RPMI8226 (cell line): ENCODE results near the gene UMAD1.
"Not testable (repeated sequence)": the region's sequence is repeated elsewhere in the genome, so short reads cannot be mapped to it uniquely, and the experiment has no call there.

Experiments
- DNase-seq: peaks from one replicate; pipeline ENCODE4 v3.0.0-alpha.2; 2015

The UMAD1 gene

DNA sequence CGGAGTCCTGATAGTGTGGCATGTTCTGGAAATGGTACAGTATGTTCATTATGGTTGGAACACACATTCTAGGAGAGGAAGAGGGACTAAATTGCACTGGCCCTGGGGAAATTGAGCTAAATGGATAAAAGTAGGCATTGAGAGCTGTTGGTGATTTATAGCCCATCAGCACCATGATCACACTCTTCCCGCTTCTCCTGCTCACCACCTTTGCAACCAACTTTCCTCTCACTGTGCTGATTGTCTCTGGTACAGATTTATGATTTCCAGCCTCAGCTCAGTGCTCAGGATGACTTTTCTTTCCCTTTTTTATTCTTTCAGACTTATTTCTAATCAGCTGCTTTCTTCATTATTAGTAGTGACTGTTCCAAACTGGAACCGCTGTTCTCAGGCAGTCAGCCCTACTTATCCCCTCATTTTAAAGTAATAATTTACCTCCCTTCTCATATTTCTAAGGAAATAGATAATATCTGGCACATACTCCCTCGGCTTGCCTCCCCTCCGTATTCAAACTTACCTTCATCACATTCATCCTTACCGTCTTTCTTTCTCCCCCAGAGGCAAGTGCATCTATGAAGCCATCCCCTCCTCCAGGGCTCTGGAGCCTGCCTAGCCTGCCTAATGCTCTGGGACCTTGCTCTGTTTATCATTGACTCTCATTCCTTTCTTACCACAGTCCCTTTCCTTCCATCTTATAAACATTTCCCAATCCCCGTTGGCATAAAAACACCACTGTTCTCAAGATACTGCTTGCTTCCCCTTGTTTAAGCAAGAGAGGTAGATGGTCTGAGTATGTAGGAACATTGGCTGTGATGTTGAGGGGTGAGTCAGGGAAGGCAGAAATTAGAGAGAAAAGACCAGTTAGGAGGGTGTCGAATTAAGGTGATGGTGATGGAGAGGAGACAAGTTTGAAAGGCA lies 129.4 kb downstream of the UMAD1 start:
- DNase-seq, result no peak

GRCh38 chr7:7771452-7771851 lies 130.9 kb downstream of the UMAD1 start:
- DNase-seq, result no peak

GRCh38 chr7:7772397-7772821 lies 131.9 kb downstream of the UMAD1 start:
- no peak for DNase-seq

DNA sequence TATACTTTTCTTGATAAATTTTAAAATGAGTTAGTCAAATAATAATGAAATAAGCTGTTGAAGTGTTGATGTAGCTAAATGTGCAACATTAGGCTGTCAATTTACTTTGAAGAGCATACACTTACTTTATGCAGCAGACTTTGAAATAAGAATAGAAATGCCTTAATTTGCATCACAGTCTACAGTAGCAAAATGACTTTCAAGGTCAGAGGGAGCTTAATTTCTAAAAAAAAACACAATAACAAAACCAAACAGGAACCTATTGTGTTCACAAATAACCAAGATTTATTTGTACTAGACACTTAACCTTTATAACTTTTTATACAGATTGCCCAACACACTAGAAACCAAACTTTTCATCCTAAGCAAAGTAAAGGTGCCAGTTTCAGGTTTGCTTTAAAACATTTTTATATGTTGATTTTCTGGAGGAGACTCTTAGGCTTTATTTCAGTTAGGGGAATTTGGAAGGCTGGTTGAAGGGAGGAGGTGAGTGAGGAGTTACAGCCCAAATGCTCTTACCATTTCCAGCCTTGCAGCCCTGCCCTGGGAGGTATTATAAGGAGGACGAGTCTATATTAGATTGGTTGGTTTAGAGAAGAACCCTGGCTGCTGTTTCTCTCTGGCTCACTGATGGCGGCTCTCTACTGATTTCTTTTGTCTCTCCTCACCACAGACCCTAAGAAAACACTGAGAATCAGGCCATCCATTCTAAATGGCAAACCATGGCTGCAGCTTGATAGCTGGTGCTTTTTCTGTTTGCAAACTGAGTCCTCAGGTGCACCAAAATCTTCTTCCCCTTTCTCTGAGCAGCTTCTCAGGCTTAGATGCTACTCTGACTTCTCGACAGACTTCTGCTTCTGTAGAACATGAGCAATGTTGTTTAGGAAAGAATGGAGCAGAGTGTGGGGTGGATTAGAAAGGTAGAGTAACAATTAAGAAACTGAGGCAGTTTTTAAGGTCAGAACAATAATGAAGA lies 133.1 kb downstream of the UMAD1 start:
- no peak for DNase-seq

DNA sequence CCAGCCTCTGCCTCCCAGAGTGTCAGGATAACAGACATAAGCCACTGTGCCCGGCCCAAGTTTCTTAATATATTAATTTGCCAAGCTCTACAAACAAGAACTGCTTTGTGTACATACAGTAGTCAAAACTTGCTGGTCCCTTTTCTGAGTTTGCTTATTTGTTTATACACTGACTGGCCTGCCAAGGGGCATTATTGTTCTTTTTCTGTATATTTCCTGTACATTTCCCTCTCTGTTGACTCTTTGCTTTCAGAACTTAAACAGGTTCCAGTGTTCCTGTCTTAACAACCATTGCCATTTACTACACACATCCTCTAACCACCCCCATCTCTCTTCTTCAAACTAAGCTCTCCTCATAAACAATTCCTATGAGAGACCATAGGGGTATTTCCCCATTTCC lies 139.3 kb downstream of the UMAD1 start:
- no peak for DNase-seq

GRCh38 chr7:7783001-7783400 lies 142.4 kb downstream of the UMAD1 start:
- no peak for DNase-seq

- DNase-seq, result no peak
These were observed 144.9 kb downstream of the UMAD1 start for GRCh38 chr7:7785344-7785973.

- no peak for DNase-seq
These were observed 146.0 kb downstream of the UMAD1 start for GRCh38 chr7:7786595-7786994.

DNA sequence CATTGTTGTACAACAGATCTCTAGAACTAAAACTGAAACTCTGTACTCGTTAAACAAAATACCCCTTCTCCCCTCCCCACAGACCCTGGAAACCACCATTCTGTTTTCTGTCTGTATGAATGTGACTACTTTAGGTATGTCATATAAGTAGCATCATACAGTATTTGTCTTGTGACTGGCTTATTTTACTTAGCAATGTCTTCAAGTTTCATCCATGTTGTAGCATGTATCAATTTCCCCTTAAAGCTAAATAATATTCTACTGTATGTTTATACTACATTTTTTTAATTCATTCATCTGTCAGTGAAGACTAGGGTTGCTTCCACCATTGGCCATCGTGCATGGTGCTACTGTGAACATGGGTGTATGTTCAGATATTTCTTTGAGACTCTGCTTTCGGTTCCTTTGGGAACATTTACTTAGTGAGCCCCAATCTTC lies 149.0 kb downstream of the UMAD1 start:
- DNase-seq, result no peak

GRCh38 chr7:7790041-7790741 lies 149.6 kb downstream of the UMAD1 start:
- DNase-seq, result no peak

GRCh38 chr7:7791523-7791922 lies 151.0 kb downstream of the UMAD1 start:
- no peak for DNase-seq

DNA sequence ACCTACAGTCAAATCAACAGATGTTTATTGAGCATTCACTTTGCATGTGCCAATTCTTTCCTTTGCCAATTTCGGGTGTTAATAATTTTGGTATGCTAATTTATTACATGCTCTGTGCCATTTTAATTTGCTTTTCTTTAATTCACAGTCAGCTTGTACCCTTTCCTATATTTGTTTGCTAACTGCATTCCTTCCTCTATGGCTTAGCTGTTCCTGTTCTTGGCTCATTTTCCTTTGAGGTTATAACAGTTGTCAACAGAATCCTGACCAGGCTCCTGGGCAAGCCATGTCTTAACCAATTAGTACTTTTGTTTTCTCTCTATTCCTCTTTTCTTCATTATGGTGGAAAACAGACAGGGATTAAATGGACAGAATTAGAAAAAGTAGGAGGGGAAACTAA lies 151.5 kb downstream of the UMAD1 start:
- no peak for DNase-seq

GRCh38 chr7:7793249-7793648 lies 152.7 kb downstream of the UMAD1 start:
- no peak for DNase-seq

DNA sequence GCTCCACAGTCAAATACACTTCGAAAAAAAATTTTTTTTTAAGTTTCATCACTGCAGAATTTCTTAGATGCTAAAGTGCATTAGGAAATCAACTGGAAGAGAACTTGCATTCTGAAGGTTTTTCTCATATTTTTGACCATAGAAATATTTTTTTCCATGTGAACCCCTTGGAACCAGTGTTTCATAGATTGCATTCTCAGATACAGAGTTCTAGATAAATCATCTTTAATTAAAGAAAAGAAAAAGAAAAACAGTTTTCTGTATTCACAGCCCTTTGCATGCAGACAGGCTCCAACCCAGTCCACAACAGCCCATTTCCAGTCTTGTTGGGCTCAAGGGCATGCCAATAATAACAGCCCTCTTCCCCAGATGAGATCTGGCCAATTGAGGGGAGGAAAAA lies 153.4 kb downstream of the UMAD1 start:
- no peak for DNase-seq

- no peak for DNase-seq
These were observed 154.7 kb downstream of the UMAD1 start for GRCh38 chr7:7795203-7795602.

GRCh38 chr7:7795630-7796121 lies 155.1 kb downstream of the UMAD1 start:
- DNase-seq, result no peak

GRCh38 chr7:7798510-7798909 lies 158.0 kb downstream of the UMAD1 start:
- no peak for DNase-seq

- DNase-seq, result no peak
These were observed 158.6 kb downstream of the UMAD1 start for GRCh38 chr7:7799138-7799537.

DNA sequence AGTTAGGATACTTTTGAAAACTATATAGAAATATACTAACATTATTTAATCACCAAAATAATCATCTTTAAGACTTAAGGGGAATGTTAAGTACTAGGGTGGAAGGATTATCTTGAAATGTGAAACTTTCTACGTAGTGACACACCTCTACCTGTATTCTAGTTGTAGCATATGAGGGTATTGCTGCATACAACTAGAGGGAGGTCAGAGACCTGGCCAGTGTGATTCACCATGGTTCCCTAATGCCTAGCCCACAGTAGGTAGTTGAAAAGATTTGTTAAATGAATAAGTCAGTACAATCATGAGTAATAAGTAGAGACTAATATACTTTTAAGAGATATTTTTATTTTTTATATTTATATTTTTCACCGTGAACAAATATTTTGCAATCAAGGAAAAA lies 162.0 kb downstream of the UMAD1 start:
- no peak for DNase-seq

DNA sequence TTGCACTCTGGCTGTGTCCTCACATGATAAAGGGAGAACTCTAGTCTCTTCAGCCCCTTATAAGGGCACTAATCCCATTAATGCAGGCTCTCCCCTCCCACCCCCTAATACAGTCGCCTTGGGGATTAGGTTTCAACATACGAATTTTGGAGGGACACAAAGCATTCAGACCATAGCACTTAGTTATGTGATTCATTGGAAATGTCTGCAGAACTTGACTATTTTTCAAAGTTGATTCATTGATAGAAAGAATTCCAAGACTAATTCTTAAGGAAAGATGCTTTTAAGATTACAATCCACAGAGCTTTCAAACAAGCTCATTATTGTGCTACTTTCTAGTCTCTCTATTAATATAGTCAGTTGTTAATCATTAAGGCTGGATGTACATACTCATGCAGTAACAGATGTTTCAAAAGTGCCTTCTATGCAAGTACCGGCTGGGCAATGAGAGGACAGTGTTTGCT lies 163.2 kb downstream of the UMAD1 start:
- DNase-seq, result no peak

DNA sequence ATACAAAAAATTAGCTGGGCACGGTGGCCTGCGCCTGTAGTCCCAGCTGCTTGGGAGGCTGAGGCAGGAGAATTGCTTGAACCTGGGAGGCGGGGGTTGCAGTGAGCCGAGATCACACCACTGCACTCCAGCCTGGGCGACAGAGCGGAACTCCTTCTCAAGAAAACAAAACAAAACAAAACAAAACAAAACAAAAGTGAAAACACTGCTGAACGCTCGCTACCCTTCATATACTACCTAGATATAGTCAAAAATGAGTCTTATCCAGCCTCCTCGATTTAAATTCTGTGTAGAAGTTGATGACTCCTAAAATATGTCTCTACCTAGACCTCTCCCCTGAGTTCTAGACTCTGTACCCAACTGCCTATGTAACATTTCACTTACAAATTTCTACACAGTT lies 164.3 kb downstream of the UMAD1 start:
- DNase-seq, result not testable (repeated sequence)

- no peak for DNase-seq
These were observed 165.1 kb downstream of the UMAD1 start for GRCh38 chr7:7805511-7806153.
